Measurements from ENCODE around the gene RTN4R.

- TF ChIP-seq EZH2 (IDR thresholded peaks at IDR 0.05; ENCODE audit: low read depth, low read length, severe bottlenecking) (no peak), MAX (IDR thresholded peaks at IDR 0.05) (no peak), POLR2AphosphoS5 (IDR thresholded peaks at IDR 0.05; ENCODE audit: low read depth, low read length) (no peak), CTCF (IDR thresholded peaks at IDR 0.05; ENCODE audit: control extremely low read depth in 1 of 3, insufficient read depth in 1 of 3, low read depth in 1 of 3, low read length in 3 of 3) (no peak), POLR2A (IDR thresholded peaks at IDR 0.05; ENCODE audit: control extremely low read depth in 1 of 2, low read depth in 2 of 2, low read length in 2 of 2) (no peak), JUND (IDR thresholded peaks at IDR 0.05; ENCODE audit: low read length) (no peak), E2F6 (IDR thresholded peaks at IDR 0.05) (no peak), CBX8 (IDR thresholded peaks at IDR 0.05; ENCODE audit: borderline replicate concordance, low read depth, low read length) (no peak), NRF1 (IDR thresholded peaks at IDR 0.05; ENCODE audit: low read depth, low read length) (no peak)
These were observed 58.3 kb downstream of the RTN4R start for GRCh38 chr22:20209761-20210250.

Data from H1 (cell line).